NCI-H82 treated with DMSO at 0.1 percent for 48 hours (cell line): ENCODE data around the gene AGPS.

Experiments used
- DNase-seq: peaks from one replicate; lab custom pipeline; 2025; ENCODE audit not compliant: unreplicated experiment; lab: John Stamatoyannopoulos, UW

AGPS gene

DNA sequence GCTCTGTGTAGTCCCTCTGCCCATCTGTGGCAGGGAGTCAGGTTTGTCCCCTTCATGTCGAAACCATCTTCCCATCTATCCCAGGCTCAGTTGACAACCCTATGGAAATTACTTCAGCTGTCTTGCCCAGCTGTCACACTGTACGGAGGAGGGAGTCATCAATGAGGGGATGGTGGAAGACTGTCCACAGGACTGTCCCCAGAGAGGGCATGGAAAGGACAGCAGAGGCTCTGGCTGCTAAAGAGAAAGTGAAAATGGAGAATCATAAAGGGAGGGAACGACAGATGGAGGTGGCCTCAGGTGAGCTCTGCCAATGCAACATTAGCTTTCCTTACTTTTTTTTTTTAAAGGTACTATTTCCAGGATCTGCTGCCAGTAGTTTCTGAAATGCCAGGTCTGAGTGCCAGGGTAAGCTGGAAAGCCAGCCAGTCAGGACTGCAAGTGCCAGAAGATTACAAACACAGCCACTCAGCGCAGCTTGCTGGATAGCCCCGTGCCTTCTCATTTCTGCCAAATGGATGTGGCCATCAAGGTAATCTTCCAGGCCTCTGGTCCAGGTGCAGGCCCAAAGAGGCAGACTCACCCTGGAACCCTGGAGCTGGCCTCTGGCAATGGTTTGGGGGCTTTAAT, 192.8 kb downstream of the AGPS start:
- no peak for DNase-seq

- DNase-seq: no peak
Measured at GRCh38 chr2:177586154-177586553, 193.6 kb downstream of the AGPS start.

DNA sequence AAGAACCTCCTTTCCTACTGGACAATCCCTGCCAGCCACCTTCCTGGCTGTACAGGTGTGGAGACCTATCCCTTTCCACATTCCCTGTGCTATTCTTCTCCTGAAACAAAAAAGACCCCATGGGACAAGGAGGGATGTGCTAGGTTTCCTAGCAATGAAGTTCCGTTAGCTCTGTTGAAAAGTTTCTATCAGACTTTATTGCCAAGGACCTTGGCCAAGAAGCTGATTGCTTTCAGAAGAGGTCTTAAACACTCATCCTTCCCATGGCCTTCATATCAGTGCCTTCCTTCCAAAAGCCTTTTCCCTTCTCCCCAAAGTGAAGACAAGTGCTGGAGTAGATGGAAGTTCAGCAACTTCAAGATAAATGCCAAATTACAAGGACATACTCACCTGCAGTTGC, 194.8 kb downstream of the AGPS start:
- DNase-seq: no peak

DNA sequence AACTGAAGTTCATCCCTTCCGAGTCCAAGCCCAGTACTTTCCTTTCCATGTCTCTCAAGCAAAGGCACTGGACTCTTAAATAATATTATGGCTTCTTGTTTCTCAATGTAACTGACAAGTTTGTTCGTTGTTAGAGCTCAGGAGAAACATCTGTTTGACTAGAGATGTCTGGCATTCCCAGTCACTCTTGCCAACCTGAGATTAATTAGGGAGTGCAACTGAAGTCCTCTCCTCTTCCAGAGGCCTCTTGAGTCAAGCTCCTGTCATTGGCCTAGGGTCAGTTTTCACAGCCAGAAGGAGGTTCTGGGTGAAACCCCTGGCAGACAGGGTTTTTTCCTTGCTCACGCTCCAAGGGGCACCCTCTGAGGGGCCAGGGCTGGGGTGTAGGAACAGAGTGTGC, 196.1 kb downstream of the AGPS start:
- DNase-seq: no peak

DNA sequence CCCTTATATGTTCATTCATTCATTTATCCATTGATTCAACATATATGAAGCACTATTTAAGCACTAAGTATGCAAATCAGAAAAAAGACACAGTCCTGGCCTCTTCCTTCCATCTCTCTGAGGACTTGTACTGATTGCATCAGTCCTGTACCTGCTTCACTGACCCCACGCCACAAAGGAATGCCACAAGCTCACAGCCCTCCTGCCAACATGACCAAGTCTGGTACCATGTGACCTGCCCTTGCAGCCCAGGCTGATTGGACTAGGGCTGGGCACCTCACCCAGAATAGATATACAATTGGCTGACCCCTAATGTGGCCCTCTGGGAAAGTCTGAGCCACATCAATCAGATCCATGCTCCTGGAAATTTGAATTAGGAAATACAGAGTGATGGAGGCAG, 196.6 kb downstream of the AGPS start:
- DNase-seq: no peak

- DNase-seq: no peak
Measured at GRCh38 chr2:177592397-177592796, 199.8 kb downstream of the AGPS start.

DNA sequence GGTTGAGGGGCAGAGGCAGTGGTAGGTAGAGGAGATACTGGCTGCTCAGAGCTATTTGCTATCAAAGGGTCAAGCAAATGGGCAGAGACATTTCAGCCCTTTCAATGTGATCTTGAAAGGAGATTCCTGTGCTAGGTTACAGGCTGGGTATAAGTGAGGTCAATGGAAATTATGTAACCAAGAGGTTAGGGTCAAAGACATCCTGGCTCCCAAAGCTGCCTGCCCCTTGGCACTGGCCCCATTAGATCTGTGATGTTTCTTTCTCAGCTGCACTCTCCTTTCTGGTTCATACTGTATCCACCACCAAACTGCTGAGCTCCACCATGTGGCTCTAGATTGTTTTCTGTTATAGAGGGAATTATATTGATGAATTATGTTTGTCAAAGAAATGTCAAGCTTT, 200.4 kb downstream of the AGPS start:
- DNase-seq: no peak

- no peak for DNase-seq
Measured at GRCh38 chr2:177593402-177593801, 200.8 kb downstream of the AGPS start.
